ENCODE measurements around the gene HLCS.

Gene HLCS

GRCh38 chr21:36732217-36732616 lies 234.3 kb downstream of the HLCS start:
- no peaks in the 10 kb centered on the region for H3K9me3 ChIP-seq (ENCODE audit: control insufficient read depth, insufficient read depth, low read depth, low read length)
- ChIA-PET CTCF (interaction anchor here (1.0 kb wide), 1 partner anchor 20 kb away, joined by 4 read pairs; no protein-coding TSS in a partner anchor), POLR2A (no interaction called here)
- peaks cover 10 to 74% of the 10 kb centered on the region in 2 experiments for H3K36me3 ChIP-seq (ENCODE audit: control insufficient read depth in 2 of 2, insufficient read depth in 1 of 2, low read length in 2 of 2)
- H3K4me1 ChIP-seq (ENCODE audit: control insufficient read depth, insufficient read depth, low read length) = no peaks in the 10 kb centered on the region
- no peak overlapping the region for H3K4me3 ChIP-seq (ENCODE audit: low read depth, low read length)
- no peak overlapping the region for H3K27ac ChIP-seq (ENCODE audit: extremely low read depth, low read depth, low read length)
- TF ChIP-seq YY1 (tag by site-specific recombination; IDR thresholded peaks at IDR 0.05) (no peak), REST (tag by site-specific recombination; IDR thresholded peaks at IDR 0.05) (no peak), ZNF660 (tag by site-specific recombination; IDR thresholded peaks at IDR 0.05) (no peak), ZNF501 (tag by site-specific recombination; IDR thresholded peaks at IDR 0.05) (no peak), BCL11A (tag by site-specific recombination; IDR thresholded peaks at IDR 0.05; ENCODE audit: low read depth) (no peak), ZNF239 (tag by site-specific recombination; IDR thresholded peaks at IDR 0.05) (no peak), KLF9 (tag by site-specific recombination; IDR thresholded peaks at IDR 0.05; ENCODE audit: low read depth) (no peak), ZNF639 (tag by site-specific recombination; IDR thresholded peaks at IDR 0.05) (no peak), ZNF416 (tag by site-specific recombination; IDR thresholded peaks at IDR 0.05) (no peak)

- Histone ChIP-seq H3K4me3 (ENCODE audit: low read depth, low read length) (no peak overlapping the region), H3K36me3 (ENCODE audit: control insufficient read depth in 2 of 2, insufficient read depth in 1 of 2, low read length in 2 of 2) (peaks cover 4 to 66% of the 10 kb centered on the region in 2 experiments), H3K27ac (ENCODE audit: extremely low read depth, low read depth, low read length) (no peak overlapping the region), H3K9me3 (ENCODE audit: control insufficient read depth, insufficient read depth, low read depth, low read length) (no peaks in the 10 kb centered on the region), H3K4me1 (ENCODE audit: control insufficient read depth, insufficient read depth, low read length) (no peaks in the 10 kb centered on the region)
- ChIA-PET CTCF (interaction anchor here (0.6 kb wide), 1 partner anchor 124 kb away, joined by 3 read pairs; no protein-coding TSS in a partner anchor), POLR2A (no interaction called here)
- TF ChIP-seq ZNF223 (tag by site-specific recombination; IDR thresholded peaks at IDR 0.05) (no peak), ZNF335 (tag by site-specific recombination; conservative IDR thresholded peaks at IDR 0.05) (no peak), GLIS2 (tag by site-specific recombination; IDR thresholded peaks at IDR 0.05) (no peak), ZNF366 (tag by site-specific recombination; conservative IDR thresholded peaks at IDR 0.05) (no peak)
These were observed 235.9 kb downstream of the HLCS start for GRCh38 chr21:36730291-36731281.

- no peak overlapping the region for H3K4me3 ChIP-seq (ENCODE audit: low read depth, low read length)
- H3K27ac ChIP-seq (ENCODE audit: extremely low read depth, low read depth, low read length) = no peak overlapping the region
- POLR2A ChIA-PET = interaction anchor here (1.2 kb wide), 1 partner anchor 9 kb away, joined by 3 read pairs; no protein-coding TSS in a partner anchor
- CTCF ChIA-PET = interaction anchor here (1.6 kb wide), 1 partner anchor 125 kb away, joined by 5 read pairs; no protein-coding TSS in a partner anchor
- H3K36me3 ChIP-seq (ENCODE audit: control insufficient read depth in 2 of 2, insufficient read depth in 1 of 2, low read length in 2 of 2) = peaks cover 4 to 54% of the 10 kb centered on the region in 2 experiments
- no peaks in the 10 kb centered on the region for H3K9me3 ChIP-seq (ENCODE audit: control insufficient read depth, insufficient read depth, low read depth, low read length)
- no peaks in the 10 kb centered on the region for H3K4me1 ChIP-seq (ENCODE audit: control insufficient read depth, insufficient read depth, low read length)
- TF ChIP-seq ZNF791 (tag by site-specific recombination; IDR thresholded peaks at IDR 0.05) (no peak), IKZF3 (tag by site-specific recombination; IDR thresholded peaks at IDR 0.05) (no peak), ZNF529 (tag by site-specific recombination; IDR thresholded peaks at IDR 0.05; ENCODE audit: insufficient replicate concordance) (no peak), ZNF280C (tag by site-specific recombination; IDR thresholded peaks at IDR 0.05) (no peak), ZNF548 (tag by site-specific recombination; IDR thresholded peaks at IDR 0.05) (no peak), ZBTB44 (tag by site-specific recombination; IDR thresholded peaks at IDR 0.05) (no peak), GLI4 (tag by site-specific recombination; IDR thresholded peaks at IDR 0.05) (no peak), ZNF37A (tag by site-specific recombination; IDR thresholded peaks at IDR 0.05) (no peak), ZNF366 (tag by site-specific recombination; conservative IDR thresholded peaks at IDR 0.05) (no peak)
These were observed 237.0 kb downstream of the HLCS start for GRCh38 chr21:36729310-36729970.
